NCI-H1092 treated with DMSO at 0.1 percent for 48 hours (cell line): ENCODE measurements around the gene SNPH.

Source experiments
- DNase-seq: peaks from one replicate; lab custom pipeline; 2025; lab: John Stamatoyannopoulos, UW

The SNPH gene

DNA sequence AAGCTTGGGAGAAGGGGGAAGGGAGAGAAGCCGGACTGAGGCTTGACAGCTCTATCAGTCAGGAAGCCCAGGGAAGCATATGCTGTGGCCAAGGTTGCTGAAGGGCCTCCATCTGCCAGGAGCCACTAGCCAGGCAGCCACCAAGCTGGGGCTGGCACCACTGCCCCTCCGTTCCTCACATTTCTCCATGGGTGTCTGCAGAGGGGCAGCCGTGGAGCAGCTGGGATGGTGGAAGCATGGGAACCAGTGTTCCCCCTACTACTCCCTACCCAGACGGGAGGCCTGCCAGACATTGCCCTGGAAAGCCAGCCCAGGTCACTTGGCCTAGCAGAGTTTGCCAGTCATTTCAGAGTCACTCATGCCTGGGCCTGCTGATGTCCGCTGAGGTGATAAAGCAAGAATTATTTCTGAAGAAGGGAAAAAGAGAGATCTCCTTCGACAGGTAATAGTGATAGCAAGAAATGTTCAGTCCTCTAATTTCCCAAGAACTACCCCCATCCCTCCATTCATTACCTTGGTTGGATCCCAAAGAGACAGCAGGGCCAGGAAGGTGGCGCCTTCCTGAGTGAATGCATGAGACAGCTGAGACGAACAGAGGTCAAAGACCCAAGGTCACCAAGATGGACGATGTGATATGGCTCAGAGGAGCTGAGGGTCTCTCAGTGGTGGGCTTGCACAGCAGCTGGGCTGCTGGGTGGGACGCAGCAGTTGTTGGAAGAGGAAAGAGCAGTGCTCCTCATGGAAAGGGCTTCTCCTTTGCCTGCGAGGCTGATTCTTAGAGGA is 21.9 kb downstream of the SNPH start:
- DNase-seq = no peak

DNA sequence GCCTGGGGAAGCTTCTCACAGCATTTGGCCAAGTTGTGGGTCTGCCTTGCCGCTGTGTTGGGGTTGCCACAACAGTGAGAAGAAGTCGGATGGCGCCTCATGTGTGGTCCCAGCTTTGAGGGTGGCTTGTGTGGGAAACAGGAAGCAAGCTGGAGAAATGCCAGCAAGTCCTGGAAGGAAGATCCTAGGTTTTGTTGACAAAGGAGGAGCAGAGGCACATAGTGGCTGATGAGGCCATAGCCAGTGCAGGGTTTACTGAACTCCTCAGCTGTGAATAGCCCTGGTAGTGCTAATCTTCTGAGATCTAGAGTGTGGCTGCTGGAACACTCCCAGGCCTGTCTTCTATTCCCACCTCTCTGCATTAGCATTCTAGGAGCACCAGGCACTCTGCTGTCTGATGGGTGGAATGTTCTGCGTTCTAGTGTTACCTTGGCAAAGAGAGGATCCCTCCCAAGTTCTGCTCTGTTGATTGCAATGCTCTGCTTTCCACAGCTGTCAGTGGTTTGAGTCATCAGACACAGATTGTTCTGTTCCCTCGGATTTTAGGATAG is 25.2 kb downstream of the SNPH start:
- no peak for DNase-seq

DNA sequence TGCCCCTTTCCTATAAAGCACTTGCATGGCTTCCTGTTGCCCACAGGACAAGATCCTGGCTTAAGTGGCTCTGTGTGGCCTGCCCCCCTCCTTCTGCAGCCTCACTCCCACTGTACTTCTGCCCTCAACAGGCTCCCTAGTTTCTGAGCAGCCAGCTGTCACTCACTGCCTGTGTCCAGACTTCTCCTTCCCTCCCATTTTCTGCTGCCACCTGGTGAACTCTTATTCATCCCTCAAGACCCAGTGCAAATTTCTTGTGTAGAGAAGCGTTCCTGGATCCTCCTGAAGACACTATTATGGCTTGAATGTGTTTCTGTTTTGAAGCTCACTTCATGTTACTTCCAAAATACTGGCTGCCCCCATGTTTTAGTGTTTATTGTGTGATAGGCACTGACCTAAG is 26.5 kb downstream of the SNPH start:
- DNase-seq = no peak

DNA sequence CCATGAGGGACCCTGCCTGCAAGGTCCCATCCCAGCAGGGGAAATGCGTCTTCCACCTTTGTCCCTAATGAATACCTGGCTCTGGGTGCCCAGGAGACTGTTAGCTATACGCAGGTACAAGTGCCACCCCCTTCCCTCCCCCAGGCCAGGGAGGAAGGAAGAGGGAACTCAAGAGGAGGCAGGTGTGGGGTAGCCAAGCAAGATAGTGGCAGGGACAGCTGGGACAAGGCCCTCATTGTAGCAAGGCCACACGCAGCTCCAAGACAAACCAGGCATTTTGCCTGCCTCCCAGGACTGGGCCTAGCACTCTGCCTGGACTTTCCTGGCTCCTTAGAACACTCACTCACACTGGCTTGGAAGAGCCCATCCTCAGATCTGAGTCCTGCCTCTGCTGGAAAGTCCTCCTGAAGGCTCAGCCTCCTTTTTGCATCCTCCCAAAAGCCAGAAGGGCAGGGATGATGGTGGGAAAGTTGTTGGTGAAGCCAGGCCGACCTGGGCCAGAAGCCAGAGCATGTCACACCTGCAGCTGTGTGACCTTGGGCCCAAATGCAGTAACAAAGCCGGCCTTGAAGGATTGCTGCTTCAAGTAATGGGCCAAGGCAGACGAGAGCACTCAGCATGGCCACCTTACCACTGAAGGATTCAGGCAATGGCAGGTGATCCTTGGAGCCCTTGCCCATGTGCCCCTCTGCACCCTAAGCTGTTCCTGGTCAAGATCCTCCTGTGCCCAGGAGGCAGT is 27.7 kb downstream of the SNPH start:
- no peak for DNase-seq

DNA sequence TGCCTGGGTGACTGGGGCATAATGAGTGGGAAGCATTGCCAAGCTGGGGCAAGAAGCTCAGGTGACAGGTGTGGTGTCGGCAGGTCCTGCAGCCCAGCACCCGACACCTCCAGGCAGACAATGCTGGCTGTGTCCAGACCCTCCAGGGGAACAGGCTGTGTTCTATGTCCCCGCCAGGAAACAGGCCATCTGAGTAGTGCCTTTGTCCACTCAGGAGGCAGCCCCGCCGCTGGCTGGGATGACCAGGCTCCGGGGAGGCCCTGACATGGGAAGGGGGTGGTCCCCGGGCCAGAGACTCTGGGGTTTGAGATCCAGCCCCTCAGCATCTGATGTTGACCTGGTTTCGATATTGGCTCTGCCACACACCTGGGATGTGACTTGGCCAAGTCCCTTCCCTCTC is 28.4 kb downstream of the SNPH start:
- DNase-seq = no peak

DNA sequence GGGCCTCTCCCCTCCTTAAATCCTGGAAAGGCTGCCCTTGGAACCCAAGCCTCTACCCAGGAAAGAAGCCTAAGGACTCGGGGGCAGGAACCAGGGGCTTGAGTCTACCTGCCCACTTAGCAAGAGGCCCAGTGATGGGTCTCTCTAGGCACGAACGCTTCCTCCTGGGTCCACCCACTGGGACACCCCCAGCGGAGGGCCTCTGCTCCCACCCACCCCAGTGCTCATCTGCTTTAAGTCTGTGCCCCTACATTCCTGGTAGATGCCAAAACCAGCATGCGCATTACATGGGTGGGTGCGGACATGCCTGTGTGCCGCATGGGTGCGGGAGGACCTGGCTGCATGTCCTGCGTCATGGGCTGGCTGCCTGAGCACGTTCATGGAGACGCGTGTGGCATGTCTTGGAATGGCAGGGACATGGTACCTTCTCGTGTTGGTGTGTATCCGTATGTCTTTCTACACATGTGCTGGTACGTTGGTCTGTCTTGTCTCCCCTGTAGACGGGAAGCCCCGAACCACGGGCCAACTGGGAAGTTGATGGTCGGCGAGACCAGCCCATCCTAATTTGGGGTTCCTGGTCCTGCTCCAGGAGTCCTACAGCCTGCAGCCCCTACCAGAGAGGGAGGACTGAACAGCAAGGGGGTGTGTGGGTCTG is 29.3 kb downstream of the SNPH start:
- no peak for DNase-seq

DNA sequence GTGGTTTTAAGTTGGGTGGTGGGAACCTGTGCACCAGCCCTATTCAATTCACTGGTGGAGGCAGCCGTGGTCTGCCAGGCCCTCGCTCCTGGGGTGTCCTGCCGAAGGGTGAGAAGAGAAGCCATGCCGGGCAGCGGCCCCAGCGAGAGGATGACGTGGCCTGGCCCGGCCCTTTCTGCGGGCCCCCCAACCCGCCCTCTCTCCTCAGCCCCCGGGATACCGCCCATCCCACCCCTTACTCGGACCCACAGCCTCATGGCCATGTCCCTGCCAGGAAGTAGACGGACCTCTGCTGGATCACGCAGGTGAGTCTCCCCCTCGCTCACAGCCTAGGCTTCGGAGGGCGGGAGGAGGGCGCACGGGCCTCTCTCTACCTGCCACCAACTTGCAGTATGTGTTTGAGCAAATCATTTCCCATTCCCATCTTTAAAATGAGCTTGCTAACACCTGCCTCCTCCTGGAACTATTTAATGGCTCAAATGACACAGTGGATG is 30.1 kb downstream of the SNPH start:
- DNase-seq = no peak

DNA sequence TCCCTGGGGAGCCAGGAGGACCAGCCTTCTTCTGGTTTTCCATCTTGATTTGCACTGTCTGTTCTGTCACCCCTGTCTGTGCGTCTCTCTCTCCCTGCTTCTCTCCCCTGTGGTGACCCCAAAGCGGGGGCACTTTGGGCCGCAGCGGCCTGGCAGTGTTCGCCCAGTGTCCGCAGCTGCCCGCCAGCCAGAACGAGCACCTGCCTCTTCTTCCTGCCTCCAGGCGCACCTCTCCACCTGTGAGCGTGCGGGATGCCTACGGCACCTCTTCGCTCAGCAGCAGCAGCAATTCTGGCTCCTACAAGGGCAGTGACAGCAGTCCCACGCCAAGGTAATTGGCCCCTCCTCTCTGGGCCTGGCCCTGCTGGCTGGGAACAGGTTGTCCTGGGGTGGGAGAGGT is 30.8 kb downstream of the SNPH start:
- no peak for DNase-seq

DNA sequence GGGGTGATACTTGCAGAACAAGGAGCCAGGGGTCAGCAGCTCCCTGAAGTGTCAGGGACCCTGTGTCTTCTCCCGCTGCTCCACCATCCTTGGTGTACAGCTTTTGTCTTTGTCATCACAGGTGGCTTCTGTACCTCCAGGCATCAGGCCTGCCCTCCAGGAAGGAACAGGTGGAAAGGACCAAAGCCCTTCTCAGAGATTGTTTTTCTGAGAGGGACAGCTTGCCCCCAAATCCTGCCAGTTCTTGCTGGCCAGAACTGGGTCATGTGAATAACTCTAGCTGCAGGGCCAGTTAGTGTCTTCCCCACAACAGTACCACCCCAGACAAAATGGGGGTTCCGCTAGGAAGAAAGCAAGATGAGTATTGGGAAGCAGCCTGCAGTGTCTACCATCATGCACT is 31.4 kb downstream of the SNPH start:
- no peak for DNase-seq

DNA sequence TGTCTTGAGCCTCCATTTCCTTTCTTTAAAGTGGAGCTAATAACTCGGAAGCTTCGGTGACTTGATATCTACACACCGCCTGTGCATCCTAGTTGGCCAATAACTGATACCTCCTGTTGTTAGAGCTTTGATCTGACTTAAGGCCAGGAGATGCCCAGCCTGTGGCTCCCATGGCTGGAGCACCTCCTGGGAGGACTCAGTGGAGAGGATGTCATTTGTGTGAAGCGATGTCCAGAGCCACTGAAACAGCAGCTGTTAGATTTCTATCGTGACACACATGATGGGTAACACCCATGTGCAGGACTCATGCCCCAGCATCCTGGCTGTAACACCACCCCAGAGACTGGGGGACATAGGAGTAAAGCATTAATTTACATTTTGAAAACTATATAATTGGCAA is 32.1 kb downstream of the SNPH start:
- no peak for DNase-seq

DNA sequence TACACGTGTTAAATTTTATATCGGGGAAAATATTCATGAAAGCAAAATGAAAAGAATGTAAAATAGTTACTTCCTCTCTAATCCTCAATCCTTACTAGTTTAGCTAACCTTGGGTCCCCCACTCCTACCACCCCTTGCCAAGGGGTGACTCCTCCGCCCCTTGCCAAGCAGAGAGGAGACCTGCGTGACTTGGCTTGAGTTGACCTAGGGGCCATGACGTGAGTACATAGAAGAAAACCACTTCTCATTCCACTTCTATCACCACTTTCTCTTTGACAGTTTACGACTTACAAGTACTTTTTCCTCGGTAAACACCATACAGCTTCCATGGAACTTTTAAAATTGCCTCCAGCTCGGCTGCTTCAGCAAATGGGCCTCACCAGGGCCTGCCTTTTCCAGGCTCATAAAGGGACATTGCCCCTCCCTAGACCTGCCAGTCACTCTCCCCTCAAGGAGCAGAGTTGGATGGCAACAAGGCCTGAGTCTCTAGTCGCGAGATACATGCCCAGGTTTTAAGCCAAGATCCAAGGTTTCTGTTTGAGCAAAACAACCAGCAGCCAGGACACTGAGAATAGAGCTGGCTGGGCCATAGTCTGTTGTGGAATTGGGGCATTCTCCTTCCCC is 32.9 kb downstream of the SNPH start:
- no peak for DNase-seq

DNA sequence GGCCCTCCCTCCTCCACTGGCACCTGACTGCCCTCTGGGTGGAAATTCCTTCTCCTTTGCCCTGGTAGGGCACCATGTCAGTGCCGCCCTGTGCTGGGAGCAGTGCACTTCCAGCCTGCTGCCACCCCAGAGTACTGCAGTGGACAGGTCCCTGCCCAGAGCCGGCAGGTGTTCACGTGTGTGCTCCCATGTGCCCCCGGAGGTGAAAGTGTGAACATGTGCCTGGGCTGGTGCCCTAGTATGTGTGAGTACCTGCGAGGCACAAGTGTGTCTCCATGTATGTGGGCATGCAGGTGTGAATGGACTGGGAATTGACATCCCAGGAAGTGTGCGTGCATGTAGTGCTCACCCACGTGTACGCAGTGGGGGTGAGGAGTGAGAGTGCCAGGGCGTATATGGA is 33.4 kb downstream of the SNPH start:
- peak; percentile 6 for DNase-seq

DNA sequence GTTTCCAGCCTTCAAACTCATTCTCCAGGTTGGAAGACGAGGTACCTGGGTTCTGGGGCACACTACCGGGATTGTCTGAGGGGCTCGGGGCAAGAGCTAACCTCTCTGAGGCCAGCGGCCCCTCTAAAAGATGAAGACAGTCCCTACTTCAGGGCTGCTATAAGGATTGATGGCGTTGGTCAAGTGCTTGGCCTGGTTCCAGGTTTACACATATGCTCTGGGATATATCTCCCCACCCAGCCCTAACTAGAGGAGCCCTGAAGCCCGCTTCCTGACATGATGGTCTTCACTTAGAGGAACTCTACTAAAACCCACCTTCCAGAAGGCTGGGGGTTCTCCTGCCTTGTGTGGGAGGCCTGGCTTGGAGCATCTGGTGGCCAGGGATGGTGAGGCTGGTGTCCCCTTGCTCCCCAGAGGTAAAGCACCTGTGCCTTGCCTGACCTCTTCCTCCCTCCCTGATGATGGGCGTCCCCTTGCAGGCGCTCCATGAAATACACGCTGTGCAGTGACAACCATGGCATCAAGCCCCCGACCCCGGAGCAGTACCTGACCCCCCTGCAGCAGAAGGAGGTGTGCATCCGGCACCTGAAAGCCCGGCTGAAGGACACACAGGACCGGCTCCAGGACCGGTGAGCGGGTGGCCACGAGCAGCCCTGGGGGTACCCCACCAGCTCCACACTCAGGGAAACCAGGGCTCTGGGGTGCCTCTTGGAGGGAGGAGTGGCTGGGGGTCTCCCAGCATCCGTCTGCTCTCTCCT is 34.2 kb downstream of the SNPH start:
- no peak for DNase-seq

DNA sequence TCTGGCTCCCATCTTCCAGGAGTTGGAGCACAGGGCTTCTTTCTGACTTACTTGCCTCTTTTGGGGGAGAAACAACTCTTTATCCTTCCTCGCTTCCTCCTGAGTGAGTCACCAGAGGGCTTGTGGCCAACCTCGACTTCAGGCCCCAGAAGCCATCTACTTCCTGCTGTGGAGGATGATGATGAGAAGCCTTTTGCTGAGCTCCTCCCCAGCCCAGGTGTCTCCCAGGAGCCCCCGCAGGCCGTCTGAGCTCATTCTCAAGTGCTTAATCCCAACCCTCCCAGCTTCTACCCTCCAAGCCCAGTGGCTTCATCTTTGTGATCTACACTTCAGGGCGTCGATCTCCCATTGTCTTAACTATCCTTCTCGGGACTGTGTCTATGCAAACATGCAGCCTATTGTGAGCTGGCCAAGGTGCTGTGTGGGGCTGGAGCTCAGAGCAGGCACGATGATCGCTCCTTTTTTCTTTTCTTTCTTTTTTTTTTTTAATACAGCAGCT is 35.0 kb downstream of the SNPH start:
- no peak for DNase-seq

DNA sequence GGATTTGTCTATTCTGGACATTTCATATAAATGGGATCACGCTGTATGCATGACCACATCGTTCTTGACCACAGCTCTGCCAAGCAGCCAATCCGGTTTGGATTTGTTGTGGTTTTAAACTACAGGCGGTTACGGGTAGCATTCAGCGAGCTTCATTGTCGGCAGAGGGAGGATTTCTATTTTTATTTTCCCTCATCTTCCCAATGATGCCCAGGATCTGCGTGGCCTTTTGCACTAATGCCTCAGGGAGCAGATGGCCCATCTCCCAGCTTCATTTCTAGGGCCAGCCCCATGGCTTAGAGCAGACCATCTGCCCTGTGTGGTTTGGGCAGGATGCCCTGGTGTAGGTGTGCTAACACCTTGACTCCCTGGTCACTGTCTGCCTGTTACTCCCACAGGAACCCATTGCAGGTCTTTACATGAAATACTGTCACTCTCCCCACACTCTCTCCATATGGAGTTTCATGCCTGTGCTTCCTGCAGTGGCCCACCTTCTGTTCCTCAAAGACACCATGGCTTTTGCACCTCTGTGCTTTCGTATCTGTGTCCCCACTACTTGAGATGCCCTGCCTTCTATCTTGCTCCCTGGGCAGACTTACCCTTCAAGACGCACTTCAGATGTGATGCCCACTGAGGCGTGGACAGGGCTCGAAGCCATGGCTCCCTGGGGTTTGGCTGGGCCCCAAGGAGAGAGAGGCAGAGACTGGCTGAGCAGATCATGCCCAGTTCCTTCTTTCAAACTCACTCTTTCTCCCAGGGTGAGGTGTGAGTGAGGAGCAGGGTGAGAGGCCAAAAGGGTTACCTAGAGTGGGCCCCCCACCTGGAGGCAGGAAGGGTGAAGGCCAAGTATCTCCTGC is 36.8 kb downstream of the SNPH start:
- no peak for DNase-seq

DNA sequence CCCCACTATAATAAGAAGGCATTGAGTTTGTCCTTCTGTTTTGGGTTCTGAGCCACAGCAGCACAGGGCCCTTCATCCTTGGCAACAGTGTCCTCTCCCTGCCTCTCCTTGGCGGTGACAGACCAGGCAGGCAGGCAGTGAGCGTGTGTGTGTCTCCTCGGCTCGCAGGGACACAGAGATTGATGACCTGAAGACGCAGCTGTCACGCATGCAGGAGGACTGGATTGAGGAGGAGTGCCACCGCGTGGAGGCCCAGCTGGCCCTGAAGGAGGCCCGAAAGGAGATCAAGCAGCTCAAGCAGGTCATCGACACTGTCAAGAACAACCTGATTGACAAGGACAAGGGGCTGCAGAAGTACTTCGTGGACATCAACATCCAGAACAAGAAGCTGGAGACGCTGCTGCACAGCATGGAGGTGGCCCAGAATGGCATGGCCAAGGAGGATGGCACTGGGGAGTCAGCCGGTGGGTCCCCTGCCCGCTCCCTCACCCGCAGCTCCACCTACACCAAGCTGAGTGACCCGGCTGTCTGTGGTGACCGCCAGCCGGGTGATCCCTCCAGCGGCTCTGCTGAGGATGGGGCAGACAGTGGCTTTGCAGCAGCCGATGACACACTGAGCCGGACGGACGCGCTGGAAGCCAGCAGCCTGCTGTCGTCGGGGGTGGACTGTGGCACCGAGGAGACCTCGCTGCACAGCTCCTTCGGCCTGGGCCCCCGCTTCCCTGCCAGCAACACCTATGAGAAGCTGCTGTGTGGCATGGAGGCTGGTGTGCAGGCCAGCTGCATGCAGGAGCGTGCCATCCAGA is 38.8 kb downstream of the SNPH start:
- no peak for DNase-seq

DNA sequence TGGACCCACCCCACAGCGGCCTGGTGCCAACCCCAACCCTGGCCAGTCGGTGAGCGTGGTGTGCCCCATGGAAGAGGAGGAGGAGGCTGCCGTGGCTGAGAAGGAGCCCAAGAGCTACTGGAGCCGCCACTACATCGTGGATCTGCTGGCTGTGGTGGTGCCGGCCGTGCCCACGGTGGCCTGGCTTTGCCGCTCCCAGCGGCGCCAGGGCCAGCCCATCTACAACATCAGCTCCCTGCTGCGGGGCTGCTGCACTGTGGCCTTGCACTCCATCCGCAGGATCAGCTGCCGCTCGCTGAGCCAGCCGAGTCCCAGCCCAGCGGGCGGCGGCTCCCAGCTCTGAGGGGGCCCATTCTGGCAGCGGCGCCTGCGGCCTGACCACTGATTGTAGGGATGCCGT is 39.6 kb downstream of the SNPH start:
- no peak for DNase-seq

DNA sequence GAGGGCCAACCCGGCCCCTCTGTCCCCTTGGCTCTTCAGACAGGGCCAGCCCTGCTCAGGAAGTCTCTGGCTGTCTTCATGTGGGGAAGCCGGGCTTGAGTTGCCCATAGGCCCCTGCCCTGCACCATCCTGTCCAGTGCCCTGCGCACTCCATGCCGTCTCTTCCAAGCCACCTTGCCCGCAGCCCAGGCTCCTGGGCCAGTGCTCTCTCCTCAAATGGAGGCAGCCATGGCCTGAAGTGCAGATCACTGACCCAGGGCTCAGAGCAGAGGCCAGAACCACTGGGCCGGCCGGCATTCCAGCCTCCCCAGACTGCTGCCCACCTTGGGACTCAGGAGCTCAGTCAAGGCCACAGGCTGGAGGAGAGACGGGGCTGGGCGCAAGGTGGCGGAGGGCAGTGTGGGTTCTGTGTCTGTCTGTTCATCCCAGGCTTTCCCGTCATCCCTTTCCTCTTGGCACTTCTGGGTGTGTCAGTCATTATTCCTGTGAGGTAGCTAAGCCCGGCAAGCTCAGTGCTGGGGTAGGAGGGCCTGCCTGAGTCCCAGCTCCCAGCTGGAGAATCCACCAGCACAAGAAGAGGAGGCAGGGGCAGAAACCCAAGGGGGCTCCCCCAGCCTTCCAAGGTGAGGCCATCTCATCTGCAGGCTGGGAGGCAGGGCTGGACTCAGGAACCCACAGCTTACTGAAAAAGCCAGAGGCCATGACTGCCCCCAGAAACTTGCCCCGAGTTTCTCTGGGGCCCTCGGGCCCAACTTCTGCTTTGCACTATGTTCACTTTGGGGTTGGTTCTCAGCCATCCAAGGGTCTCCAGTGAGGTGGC is 40.4 kb downstream of the SNPH start:
- DNase-seq = no peak

DNA sequence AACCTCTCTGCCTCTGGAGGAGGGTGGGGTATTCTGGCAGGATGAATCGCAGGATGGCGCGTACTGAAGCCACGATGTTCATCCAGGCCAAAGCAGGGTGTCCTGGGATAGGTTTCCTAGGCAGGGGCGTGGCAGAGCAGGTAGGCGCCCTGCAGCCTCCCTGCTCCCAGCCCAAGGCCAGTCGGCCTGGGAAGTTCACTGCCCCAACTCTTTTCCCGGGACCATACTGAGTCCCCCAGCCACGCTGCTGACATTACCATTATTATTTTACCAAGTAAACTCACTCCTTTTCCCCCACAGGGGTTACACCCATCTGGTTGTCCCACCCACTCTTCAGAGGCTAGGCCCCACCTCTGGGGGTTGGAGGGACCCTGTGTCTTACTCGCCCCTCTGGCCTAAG is 41.1 kb downstream of the SNPH start:
- DNase-seq = no peak
